CD4-positive, alpha-beta T cell treated with Interleukin-6 at 100 ng/mL for 8 hours (primary cell): Measurements from ENCODE around the gene FUT8.

Experiments
- DNase-seq: peaks from one replicate; pipeline ENCODE4 v3.0.0-alpha.2; 2020; ENCODE audit warnings: mixed read lengths, low spot score

FUT8 gene

DNA sequence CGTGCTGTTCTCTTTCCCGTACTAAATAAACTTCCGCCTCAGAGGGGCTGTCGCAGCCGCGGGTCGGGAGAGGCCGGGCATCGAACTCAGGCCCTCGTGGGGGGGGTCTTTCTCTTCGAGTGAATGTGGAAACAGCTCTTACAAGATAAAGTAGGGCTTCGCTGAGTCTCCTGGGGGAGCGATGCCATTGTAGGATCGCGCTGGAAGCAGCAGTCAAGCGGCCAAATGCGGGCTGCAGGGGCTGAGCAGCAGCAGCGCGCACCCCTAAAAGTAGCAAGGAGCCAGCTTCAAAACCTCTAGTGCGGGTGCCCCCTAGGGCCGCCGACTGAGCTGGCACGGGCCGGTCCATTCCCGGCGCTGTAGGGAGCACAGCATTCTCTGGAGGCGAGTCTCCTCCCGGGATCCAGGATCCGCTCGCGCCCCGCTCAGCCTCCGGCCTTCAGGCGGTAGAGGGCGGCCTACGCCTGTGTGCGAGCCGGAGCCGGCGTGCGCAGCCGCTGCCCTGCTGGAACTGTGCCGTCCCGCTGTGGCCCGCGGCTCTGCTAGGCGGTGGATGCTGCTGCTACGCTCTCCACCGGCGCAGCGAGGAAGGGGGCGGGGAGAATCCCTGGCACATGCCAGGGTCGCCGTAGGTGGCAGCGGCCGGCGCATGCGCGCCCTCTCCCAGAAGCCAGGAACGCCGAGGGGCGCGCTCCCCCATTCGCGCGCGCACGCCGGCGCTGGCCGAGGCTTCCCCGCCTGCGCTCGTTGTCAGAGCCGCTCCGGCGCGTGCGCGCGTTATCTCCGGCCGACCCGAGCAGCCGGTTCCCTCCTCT, at the start of gene FUT8:
TSS of gene FUT8 (plus strand) at position 699 of the 815 bp plus-strand sequence. CDS start 148,834 bp downstream, outside the sequence.
- DNase-seq, result peak; percentile 97

DNA sequence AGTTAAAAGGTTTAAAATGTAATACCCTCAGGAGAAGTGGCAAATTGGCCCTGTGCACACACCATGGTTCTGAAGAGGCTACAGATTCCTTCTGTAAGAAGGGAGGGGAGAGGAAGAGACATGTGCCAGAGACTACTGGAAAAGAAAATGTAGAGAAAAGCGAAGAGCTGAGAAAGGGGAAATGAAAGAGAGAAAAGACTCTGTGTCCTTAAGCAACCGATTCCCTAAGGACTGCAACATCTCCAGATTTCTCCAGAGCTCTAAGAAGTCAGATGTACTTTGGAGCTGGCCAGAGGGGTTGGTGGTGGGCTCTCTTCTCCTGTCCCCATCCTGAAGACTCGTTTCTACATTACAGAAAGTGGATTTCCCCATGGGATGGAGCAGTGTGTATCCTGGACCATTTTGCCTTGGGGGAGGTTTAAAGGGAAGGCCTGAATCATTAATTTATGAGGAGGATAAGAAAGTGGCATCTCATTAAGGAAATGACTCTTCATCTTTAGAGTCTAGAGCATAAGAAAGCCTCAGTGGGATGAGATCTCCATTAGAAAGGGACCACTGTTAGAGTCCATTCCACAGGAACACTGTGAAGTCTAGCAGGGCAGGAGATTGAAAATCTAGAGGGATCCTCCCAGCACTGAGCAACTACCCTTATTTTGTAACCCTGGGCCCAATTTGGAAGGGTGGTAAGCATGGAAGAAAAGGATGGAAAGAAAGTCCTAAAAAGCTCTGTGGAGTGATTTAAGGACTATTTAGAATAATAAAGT, 45.5 kb upstream of the FUT8 start:
- no peak for DNase-seq

DNA sequence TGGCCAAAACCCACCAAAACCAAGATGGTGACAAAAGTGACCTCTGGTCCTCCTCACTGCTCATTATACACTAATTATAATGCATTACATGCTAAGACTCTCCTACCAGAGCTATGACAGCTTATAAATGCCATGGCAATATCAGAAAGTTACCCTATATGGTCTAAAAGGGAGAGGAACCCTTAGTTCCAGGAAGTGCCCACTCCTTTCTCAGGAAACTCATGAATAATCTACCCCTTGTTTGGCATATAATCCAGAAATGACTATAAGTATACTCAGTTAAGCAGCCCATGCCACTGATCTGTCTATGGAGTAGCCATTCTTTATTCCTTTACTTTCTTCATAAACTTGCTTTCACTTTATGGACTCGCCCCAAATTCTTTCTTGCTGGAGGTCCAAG, 43.0 kb upstream of the FUT8 start:
- DNase-seq, result no peak

DNA sequence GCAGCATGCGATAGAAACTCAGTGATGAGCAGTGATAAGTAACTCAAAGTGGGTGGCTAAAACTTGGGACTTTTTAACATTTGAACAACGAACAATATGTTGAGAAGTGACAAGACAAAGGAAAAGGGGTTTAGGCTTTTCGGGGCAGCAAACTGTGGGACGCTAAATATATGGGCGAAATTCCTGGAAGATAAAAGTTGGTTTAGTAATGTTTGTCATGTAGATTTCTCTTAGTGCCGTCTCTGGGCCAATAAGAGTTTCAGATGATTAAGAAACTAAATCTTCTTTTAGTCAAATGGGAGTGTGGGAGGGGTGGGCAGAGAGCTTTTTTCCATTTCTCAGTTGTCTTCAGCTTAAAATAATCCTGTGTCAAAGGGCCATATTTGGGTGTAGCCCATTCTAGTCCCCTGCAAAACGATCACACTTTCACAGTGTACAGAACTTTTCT, 41.7 kb upstream of the FUT8 start:
- DNase-seq, result no peak

DNA sequence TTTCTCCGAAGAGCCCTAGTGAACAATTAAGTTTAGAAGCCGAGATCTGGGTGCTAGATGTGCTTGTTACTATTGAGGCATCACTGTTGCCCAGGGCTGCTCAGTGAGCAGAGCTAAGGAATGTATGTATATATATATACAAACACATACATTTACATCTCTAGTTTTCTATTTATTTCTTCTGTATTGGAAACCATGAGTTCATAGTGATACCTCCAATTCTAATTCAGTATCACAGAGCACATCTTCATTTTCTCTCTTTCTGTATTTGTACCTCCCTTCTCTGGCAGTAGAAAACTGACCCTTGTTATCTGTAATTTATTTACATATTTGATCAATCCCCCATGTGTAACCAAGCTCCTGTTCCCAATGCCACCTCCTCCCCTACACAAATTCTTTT, 40.7 kb upstream of the FUT8 start:
- DNase-seq, result no peak

DNA sequence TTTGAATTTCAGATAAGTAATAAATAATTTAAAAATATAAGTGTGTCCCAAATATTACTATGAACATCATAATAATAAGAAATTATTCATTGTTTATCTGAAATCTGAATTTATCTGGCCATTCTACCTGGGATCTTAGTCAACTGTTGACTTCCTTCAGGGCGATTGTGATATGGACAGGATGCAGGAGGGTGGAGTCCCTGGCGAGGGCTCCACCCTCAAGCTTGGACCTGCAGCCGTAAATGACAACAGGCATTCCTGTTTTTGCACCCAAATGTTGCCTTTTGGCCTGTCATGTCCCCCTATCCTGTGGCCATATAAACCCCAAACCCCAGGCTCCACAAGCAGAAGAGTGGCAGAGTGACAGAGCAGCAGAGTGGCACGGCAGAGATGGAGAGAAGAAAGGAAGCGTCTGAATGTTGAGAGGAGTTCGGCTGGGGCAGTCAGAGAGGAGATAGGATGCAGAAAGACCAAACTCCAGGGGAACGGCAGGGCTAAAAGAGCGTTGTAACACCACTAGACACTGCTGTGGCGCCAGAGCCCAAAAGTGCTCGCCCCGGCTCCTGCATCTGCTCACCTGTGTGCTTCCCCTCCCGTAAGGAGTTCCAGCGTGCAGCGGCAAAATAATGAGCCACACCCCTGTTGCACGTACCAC, 39.4 kb upstream of the FUT8 start:
- no peak for DNase-seq

DNA sequence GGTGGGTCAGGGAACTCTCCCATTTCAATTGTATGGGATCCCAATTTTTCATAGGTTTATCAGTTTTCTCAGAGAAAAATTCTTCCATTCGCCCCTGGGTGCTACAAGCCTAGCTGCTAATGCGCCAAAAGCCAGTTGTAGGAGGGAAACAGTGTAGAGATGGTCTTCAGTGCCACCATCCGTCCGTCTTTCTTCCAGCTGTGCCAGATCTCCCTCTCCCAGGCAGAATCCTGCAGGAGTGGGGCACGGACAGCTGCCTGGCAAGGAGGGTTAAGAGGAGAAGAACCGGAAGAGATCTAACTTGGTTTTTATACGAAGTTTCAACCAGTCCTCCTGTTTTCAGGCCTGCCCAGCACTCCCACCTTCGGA, 38.9 kb upstream of the FUT8 start:
- no peak for DNase-seq

DNA sequence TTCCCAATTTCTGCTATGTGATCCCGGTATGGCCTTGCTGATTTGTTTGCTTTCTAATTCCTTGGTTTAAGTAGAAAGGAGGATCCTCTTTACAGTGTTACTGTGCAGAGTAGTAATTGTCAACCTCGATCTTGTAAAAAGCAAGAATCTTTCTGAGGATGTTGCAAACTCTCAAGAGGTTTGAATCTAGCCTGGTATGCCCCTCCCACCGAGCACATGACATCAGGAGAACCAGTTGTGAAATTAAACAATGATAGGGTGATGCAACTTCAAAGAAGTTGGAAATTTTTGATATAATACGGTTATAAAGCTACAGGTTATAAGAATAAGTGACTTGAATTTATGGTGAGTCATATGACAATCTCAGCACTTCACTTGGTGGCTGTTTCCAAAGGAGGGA, 35.0 kb upstream of the FUT8 start:
- DNase-seq, result no peak

DNA sequence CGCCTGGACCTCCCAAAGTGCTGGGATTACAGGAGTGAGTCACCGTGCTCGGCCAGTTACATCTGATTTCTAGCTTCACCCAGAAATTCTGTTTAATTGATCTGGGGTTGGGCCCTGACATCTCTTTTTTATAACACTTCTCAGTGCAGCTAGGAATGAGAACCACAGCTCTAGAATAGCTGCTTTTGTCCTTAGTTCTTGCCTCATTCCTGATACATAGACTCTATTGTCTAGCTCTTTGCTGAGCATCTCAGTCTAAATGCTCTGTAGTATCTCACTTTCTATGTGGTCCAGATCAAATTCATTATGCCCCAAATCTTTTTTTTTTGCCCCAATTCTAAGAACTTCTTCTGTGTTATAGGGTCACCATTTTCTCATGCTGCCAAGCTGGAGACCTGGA, 29.9 kb upstream of the FUT8 start:
- DNase-seq, result no peak

DNA sequence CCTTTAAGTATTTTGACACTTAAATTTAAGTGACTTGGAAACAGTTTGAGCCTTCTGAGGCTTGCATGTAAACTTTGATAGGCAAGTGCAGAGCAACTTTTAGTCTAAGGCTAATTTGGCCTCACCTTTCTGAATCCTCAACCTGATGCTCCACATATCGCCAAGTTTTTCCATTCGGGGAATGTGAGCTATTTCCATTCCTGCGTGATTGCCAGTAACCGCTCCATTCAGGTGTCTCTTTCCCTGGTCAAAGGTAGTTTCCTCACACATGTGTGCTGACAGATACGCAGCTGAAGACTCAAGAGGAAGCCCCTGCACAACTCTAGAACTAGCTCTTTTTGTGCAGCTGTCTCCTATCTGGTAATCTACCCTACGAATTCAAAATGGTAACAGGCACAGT, 25.4 kb upstream of the FUT8 start:
- no peak for DNase-seq

DNA sequence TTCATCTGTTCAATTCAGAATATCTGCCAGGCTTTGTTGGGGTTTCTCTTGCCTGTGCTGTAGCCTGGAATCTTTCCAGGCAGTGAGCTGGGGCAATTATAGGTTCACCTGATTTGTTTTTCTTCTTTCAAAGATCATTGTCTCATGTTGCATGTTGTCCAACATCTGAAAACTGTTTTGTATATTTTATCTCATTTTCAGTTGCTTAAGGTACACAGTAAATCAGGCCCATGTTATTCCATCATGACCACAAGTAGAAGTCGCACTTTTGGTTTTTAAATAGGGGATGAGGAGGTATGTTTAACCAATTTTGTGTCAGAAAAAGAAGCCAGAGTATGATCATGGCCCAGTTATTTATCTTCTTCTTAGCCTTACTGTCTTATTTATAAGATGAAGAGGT, 24.9 kb upstream of the FUT8 start:
- no peak for DNase-seq

DNA sequence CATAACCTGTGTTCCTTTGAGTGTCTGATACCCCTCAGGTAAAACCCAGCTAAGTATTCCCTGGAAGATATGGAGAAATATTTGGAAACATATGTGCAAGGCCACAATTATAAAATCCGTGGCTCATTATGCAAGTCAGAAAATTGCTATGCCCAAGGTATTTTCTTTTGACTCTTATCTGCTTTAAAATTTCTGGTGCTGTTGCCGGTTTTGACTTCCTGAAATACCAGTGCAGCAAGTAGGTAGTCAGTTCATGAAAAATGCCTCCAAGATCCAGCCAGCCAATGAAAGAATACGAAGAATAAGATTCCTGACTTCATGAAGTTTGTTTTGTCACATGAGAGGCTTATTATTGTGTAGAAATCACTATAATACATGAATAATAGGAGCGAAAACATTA, 20.2 kb upstream of the FUT8 start:
- no peak for DNase-seq

DNA sequence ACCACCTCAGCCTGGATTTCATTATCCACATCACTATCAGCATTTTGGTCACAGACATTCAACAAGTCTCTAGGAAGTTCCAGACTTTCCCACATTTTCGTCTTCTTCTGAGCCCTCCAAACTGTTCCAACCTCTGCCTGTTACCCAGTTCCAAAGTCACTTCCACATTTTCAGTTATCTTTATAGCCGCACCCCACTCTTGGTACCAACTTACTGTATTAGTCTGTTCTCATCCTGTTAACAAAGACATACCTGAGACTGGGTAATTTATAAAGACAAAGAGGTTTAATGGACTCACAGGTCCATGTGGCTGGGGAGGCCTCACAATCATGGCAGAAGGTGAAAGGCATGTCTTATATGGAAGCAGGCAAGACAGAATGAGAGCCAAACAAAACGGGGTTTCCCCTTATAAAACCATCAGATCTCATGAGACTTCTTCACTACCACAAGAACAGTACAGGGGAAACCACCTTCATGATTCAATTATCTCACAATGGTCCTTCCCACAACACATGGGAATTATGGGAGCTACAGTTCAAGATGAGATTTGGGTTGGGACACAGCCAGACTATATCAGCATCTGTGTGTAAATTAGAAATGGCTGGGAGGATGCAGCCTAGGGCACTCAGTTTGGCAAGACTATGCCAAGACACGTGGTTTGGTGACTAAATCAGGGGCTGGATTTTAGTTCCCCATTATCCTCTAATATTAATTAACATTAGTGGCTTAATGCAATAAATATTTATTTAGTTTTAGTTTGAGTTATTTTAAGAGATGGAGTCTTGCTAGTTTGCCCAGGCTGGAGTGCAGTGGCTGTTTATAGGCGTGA, 16.2 kb upstream of the FUT8 start:
- no peak for DNase-seq

DNA sequence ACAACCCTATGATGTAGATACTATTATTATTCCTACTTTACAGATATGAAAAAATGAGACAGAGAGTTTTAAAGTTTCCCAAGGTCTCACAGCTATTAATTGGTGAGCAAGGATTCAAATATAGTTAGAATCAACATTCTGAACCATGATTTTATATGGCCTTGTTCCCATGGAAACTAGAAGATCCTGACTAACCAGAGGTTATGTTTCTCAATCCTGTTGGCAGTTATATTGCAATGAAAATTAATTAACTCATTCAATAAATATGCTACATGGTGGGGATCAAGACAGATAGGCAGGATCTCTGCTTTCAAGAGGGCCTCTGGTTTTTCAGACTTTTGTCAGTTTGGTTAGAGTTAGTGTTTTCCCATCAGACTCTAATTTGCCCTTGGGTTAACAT, 9.3 kb upstream of the FUT8 start:
- DNase-seq, result no peak

DNA sequence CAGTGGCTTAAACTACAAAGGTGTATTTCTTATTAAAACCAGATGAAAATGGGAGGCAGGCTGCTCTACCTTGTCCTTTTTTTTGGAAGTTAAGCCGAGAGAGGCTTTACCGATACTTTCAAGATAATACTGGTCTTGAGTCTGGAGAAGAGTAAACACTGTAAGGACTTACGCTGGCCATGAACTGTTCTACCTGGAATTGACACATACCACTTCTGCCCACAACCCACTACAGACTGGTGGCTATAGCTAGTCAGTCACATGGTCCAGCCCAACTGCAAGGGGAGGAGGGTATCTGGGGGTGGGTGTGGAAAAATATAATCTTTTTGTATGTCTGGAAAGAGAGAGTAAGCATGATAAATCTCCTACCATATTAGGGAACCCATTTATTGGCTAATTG, 4.4 kb upstream of the FUT8 start:
- no peak for DNase-seq

DNA sequence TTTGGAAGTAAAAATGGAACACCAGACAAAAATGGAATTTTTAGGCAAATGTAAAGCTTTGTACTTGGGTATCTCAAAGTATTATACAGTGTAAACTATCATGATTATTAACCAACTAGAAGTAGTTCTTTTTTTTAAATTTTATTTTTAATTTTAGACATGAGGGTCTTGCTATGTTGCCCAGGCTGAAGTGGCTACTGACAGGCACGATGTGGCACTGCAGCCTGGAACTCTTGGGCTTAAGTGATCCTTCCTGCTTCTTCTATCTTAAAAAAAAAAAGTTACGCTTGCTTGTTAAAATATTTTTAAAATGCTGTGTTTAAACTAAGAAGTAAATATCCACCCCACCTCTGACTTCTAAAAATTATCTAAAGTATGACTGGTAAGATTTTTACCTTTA, 1.9 kb upstream of the FUT8 start:
- DNase-seq, result no peak

DNA sequence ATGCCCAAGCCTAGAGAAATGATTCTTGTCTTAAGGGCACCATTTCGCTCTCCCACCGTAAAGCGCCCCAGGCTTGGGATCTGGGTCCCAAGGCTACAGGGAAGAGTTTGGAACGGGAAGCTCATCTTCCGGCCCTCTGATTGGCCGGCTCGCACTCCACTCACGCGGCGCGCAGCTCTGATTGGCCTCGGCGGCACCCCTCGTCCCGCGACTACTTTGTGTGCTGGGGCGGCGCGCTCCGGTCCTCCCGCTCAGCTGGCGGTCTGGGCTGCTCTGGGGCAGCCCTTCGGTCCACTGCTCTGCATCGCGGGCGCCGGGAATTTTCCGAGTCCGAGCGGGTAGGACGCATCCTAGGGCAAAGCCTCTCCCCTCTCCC, 886 bp upstream of the FUT8 start:
- peak; percentile 77 for DNase-seq

DNA sequence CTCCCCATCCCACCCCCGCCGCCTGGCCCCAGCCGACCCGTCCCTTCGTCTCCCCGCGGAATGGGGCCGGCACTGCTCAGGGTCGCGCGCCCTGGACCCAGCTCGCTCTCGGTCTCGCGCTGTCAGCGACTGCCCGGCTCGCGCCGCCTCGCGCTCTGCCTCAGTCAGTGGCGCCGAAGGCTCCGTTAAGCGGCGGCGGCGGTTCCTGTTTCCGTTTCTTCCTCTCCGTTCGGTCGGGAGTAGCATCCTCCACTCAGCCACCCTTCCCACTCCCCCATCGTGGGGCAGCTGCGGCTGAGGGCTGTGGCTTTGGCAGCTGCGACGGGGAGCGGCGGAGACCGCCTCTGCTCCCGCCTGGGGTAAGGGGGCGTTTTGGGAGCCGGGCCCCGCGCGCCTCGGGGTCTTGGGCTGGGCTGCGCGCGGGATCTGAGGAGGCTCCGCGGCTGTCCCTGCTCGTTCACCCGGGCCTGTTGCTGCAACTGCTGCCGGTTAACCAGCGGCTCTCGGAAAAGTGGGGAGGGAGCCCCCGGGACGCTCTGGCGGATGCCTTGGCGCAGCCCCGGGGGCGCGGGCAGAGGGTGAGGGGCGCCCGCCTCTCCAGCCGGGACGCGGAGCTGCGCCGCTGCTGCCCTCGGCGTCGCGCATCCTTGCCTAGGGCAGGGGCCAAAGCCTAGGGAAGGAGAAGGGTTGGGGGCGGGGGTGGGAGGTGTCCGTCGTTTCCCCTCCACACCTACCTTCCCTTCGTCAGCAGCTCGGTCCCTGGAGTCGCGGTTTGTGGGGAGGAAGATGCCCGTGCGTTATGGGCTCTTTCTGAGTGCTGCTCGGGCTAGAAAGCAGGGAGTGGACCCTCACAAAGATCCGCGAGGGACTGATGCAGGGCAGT, 567 bp downstream of the FUT8 start:
- peak; percentile 9 for DNase-seq

DNA sequence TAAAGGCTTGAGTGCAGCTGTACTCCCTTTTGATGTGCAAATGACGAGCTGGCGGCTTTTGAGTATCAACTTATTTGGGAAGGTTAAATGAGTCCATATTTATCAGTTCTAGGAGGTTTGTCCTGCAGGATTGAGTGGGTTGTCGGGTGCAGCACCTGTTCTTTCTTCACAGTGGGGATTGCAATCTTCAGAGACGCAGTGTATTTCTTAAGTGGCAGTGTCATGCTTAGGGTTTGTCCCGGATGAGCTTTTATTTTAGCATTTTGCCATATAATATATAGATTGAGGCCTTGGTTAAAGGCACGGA, 1.2 kb downstream of the FUT8 start:
- no peak for DNase-seq

DNA sequence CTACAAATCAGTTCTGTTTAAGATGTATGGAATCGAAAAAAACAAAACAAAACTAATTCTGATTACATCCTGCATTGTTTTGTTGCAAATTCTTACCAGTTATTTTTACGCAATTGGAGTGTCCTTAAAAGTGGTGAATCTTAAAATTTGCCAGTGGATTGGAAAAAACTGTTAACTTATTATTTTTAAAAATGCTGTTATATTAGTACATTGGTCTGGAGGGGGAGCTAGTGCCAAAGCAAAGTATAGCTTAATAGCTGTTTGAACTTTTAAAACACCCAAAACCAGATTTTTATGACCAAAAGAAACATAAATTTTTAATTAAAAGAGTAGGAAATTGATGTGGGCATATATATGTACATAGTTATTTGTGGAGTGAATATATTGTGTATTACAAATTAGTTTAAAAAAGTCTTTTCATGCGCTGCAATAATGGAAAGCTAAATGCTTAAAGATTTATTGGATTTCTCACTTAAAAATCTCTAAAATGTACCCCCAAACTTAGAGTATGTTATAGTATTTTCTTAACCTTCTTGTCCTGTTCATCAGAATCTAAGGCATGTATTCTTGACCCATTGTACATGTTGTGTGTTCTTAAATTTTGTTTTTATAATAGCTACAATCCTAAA, 2.5 kb downstream of the FUT8 start:
- peak; percentile 19 for DNase-seq

DNA sequence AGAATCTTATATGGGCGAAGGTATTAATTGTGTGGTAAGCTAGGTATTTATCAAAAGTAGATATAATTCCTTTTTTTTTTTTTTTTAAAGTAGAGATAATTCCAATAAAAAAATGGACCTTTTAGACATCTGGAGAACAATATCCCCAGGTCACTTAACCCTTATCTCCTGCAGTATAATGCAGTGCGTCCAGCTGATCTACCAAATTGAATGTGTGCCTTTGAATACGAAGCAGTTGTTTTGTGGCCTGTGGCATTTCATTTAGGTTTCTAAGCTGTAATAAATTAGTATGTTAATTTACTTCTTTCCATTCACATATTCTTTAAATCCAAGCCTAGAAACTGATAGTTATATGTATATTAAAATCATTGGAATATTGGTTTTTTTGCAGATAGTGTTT, 3.1 kb downstream of the FUT8 start:
- no peak for DNase-seq
